ENCODE data around the gene APCDD1L. TPM values are rescaled to one million over a fixed set of nuclear protein-coding genes. Genes with fewer than 3 reads are reported as not detected.

The APCDD1L gene
- total RNA-seq = not detected

GRCh38 chr20:58515233-58516212 is at the start of gene APCDD1L:
TSS of gene APCDD1L (minus strand) at chr20:58515399. CDS start at chr20:58514707, 692 bp downstream.
- no peak for FAIRE-seq
- DNase-seq (ENCODE audit: low spot score in 2 of 2) = no peak

- DNase-seq (ENCODE audit: low spot score in 2 of 2) = no peak
Measured at GRCh38 chr20:58559368-58559729, 44.1 kb upstream of the APCDD1L start.

GRCh38 chr20:58558486-58559367 is 43.5 kb upstream of the APCDD1L start:
- DNase-seq (ENCODE audit: low spot score in 2 of 2) = no peak
- FAIRE-seq = no peak

More at GRCh38 chr20:58559368-58559729, 44.1 kb upstream of the APCDD1L start:
- FAIRE-seq = no peak

GRCh38 chr20:58557733-58558342 is 42.6 kb upstream of the APCDD1L start:
- DNase-seq (ENCODE audit: low spot score in 2 of 2) = no peak
- FAIRE-seq = no peak

GRCh38 chr20:58556961-58557360 is 41.8 kb upstream of the APCDD1L start:
- DNase-seq (ENCODE audit: low spot score in 2 of 2) (no peak), FAIRE-seq (no peak)

GRCh38 chr20:58555078-58555765 is 40.0 kb upstream of the APCDD1L start:
- DNase-seq (ENCODE audit: low spot score in 2 of 2) (no peak), FAIRE-seq (no peak)

- no peak for DNase-seq (ENCODE audit: low spot score in 2 of 2)
- FAIRE-seq = no peak
Measured at GRCh38 chr20:58554541-58554940, 39.3 kb upstream of the APCDD1L start.

GRCh38 chr20:58553841-58554240 is 38.6 kb upstream of the APCDD1L start:
- no peak for DNase-seq (ENCODE audit: low spot score in 2 of 2)
- no peak for FAIRE-seq

GRCh38 chr20:58553166-58553696 is 38.0 kb upstream of the APCDD1L start:
- no peak for DNase-seq (ENCODE audit: low spot score in 2 of 2)
- FAIRE-seq = no peak

GRCh38 chr20:58552366-58552934 is 37.3 kb upstream of the APCDD1L start:
- FAIRE-seq = no peak
- no peak for DNase-seq (ENCODE audit: low spot score in 2 of 2)

GRCh38 chr20:58551631-58552030 is 36.4 kb upstream of the APCDD1L start:
- DNase-seq (ENCODE audit: low spot score in 2 of 2) (no peak), FAIRE-seq (no peak)

GRCh38 chr20:58550275-58551059 is 35.3 kb upstream of the APCDD1L start:
- no peak for FAIRE-seq
- peak in 1 of 2 donors; percentile 40 for DNase-seq (ENCODE audit: low spot score in 2 of 2)

- FAIRE-seq = no peak
Measured at GRCh38 chr20:58549231-58550209, 34.3 kb upstream of the APCDD1L start.

GRCh38 chr20:58547623-58548475 is 32.6 kb upstream of the APCDD1L start:
- FAIRE-seq (no peak), DNase-seq (ENCODE audit: low spot score in 2 of 2) (no peak)

More at GRCh38 chr20:58549231-58550209, 34.3 kb upstream of the APCDD1L start:
- DNase-seq (ENCODE audit: low spot score in 2 of 2) = no peak

GRCh38 chr20:58546756-58547622 is 31.8 kb upstream of the APCDD1L start:
- FAIRE-seq (no peak), DNase-seq (ENCODE audit: low spot score in 2 of 2) (no peak)

GRCh38 chr20:58546416-58546711 is 31.2 kb upstream of the APCDD1L start:
- no peak for FAIRE-seq

More at GRCh38 chr20:58546416-58546711, 31.2 kb upstream of the APCDD1L start:
- no peak for DNase-seq (ENCODE audit: low spot score in 2 of 2)
